ENCODE measurements around the gene CPNE7.

DNA sequence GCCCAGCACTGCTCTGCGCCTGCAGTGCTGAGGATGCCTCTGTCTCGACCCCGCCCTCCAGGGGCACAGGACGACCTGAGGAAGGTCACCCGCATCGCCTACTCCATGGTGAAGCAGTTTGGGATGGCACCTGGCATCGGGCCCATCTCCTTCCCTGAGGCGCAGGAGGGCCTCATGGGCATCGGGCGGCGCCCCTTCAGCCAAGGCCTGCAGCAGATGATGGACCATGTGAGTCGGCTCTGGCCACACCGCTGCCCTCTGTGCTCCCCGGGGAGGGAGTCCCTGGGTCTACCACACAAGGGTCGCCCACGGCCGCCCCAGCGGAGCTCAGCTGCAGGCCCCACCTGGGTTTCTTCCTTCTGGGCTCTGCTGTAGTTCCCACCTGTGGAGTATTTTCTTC is 21.8 kb upstream of the CPNE7 start:
- TF ChIP-seq, protein P1, sequence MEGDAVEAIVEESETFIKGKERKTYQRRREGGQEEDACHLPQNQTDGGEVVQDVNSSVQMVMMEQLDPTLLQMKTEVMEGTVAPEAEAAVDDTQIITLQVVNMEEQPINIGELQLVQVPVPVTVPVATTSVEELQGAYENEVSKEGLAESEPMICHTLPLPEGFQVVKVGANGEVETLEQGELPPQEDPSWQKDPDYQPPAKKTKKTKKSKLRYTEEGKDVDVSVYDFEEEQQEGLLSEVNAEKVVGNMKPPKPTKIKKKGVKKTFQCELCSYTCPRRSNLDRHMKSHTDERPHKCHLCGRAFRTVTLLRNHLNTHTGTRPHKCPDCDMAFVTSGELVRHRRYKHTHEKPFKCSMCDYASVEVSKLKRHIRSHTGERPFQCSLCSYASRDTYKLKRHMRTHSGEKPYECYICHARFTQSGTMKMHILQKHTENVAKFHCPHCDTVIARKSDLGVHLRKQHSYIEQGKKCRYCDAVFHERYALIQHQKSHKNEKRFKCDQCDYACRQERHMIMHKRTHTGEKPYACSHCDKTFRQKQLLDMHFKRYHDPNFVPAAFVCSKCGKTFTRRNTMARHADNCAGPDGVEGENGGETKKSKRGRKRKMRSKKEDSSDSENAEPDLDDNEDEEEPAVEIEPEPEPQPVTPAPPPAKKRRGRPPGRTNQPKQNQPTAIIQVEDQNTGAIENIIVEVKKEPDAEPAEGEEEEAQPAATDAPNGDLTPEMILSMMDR (IDR thresholded peaks at IDR 0.05; ENCODE audit: low read depth, low read length) = no peak
- no peak for TF ChIP-seq EZH2phosphoT487 (IDR thresholded peaks at IDR 0.05; ENCODE audit: low read depth)
